ENCODE measurements around the gene CDCP2. TPM values are rescaled to one million over a fixed set of nuclear protein-coding genes. Genes with fewer than 3 reads are reported as not detected.

Gene CDCP2
- total and polyA plus RNA-seq, 2 of the 8 experiments (the other 6 are each of a cell fraction or from before 2014, with no cell fraction given), result not detected

- H3K79me1 ChIP-seq (ENCODE audit: low read depth, low read length), result no peaks in the 10 kb centered on the region
- no peak overlapping the region for H3K4me2 ChIP-seq (ENCODE audit: insufficient read depth in 1 of 2, low read depth in 2 of 2, low read length in 2 of 2)
- peaks cover 0 to 11% (median 8%) of the 10 kb centered on the region in 4 experiments; a peak in 5 of 7 replicates for H3K27me3 ChIP-seq (replicated peaks in 1 of 4; ENCODE audit: control insufficient read depth in 3 of 4, extremely low read depth in 1 of 4, insufficient read depth in 3 of 4, low read length in 3 of 4)
- peaks cover 0 to 4% of the 10 kb centered on the region in 2 experiments for H4K20me1 ChIP-seq (replicated peaks in 1 of 2; ENCODE audit: control insufficient read depth in 1 of 2, insufficient read depth in 2 of 2, low read length in 2 of 2)
- no peaks in the 10 kb centered on the region for H3K9me3 ChIP-seq (ENCODE audit: insufficient read depth in 2 of 2, low read depth in 1 of 2, low read length in 1 of 2)
- H3K4me3 ChIP-seq (ENCODE audit: extremely low read depth in 1 of 4, insufficient read depth in 2 of 4, low read depth in 3 of 4, low read length in 4 of 4), result no peak overlapping the region
- no peak overlapping the region for H2BK20ac ChIP-seq (ENCODE audit: low read length)
- H3K27ac ChIP-seq (ENCODE audit: low read depth, low read length), result no peak overlapping the region
- H3K18ac ChIP-seq (ENCODE audit: extremely low read depth, low read length), result no peak overlapping the region
- no peak overlapping the region for H2AFZ ChIP-seq (ENCODE audit: low read length)
- H3K56ac ChIP-seq (replicated peaks; ENCODE audit: insufficient read length, low read depth, low read length), result no peak overlapping the region
- peak overlapping the region; percentile 30 for H4K91ac ChIP-seq (replicated peaks; ENCODE audit: insufficient read length, low read length)
- DNase-seq (ENCODE audit: low read depth in 1 of 2, low spot score in 2 of 2) (no peak), FAIRE-seq (no peak)
- H3K79me2 ChIP-seq (ENCODE audit: control insufficient read depth in 1 of 2, insufficient read depth in 2 of 2, low read length in 2 of 2), result no peaks in the 10 kb centered on the region
- H3K9ac ChIP-seq (replicated peaks in 1 of 4; ENCODE audit: extremely low read depth in 1 of 4, low read depth in 3 of 4, low read length in 3 of 4), result no peak overlapping the region
- CTCF ChIA-PET (ENCODE audit: partially characterized antibody), result interaction anchor here (0.5 to 9.7 kb wide), 21 partner anchors 10 to 486 kb away, joined by 3 to 110 read pairs (median 4); no protein-coding TSS in a partner anchor
- 0 out of 2 replicates have a peak overlapping the region, but pooled peaks have one; percentile 59 for H2AK5ac ChIP-seq (ENCODE audit: low read depth, low read length)
- peak overlapping the region; percentile 34 for H2BK120ac ChIP-seq (replicated peaks; ENCODE audit: low read depth, low read length)
- POLR2A ChIA-PET (ENCODE audit: partially characterized antibody), result interaction anchor here (1.4 to 1.7 kb wide), 4 partner anchors 10 to 76 kb away, joined by 3 to 6 read pairs (median 4); partner anchors contain the start of gene MRPL37
- H2BK5ac ChIP-seq (ENCODE audit: low read depth, low read length), result peak overlapping the region; percentile 44; the same call in 1 of the 2 replicates
- H3K4me1 ChIP-seq (replicated peaks in 1 of 4; ENCODE audit: control insufficient read depth in 3 of 4, insufficient read depth in 4 of 4, low read length in 3 of 4), result peaks cover 7 to 22% (median 15%) of the 10 kb centered on the region in 4 experiments
- H3K23me2 ChIP-seq (ENCODE audit: low read depth, low read length), result peaks cover 9% of the 10 kb centered on the region; the same call in 1 of the 2 replicates
- H3K4ac ChIP-seq (replicated peaks; ENCODE audit: insufficient read length, low read depth, low read length), result peak overlapping the region; percentile 15
- no peaks in the 10 kb centered on the region for H3K36me3 ChIP-seq (ENCODE audit: control insufficient read depth in 2 of 4, insufficient read depth in 4 of 4, low read length in 3 of 4)
- 86% methylated on average over 7 of the region's 7 CpGs; no CpG with 5 or more reads in 1 of the 2 experiments for WGBS, 2 experiments (ENCODE audit: extremely low coverage in 1 of 2, insufficient coverage in 1 of 2, insufficient read length in 1 of 2, insufficient replicate concordance in 2 of 2, low coverage in 1 of 2, low lambda C conversion rate in 2 of 2, missing lambda C conversion rate in 1 of 2)
- H3K14ac ChIP-seq (ENCODE audit: insufficient read length), result peak overlapping the region; percentile 51
- 0 out of 2 replicates have a peak overlapping the region, but pooled peaks have one; percentile 60 for H2BK12ac ChIP-seq (ENCODE audit: low read depth, low read length)
- H4K8ac ChIP-seq (ENCODE audit: extremely low read depth, insufficient read depth, low read length), result no peak overlapping the region
- no peak overlapping the region for H3K23ac ChIP-seq (ENCODE audit: insufficient read length)
- no peak overlapping the region for H4K5ac ChIP-seq (ENCODE audit: insufficient read length, low read depth, low read length)
- no peak overlapping the region; the same call in 1 of the 2 replicates for H2BK15ac ChIP-seq (ENCODE audit: low read length)
- TF ChIP-seq RAD21 (IDR thresholded peaks at IDR 0.05 in 1 of 2, conservative IDR thresholded peaks at IDR 0.05 in 1 of 2; ENCODE audit: low read depth in 2 of 2, low read length in 2 of 2) (no peak), RFX5 (IDR thresholded peaks at IDR 0.05; ENCODE audit: borderline replicate concordance, low read depth, low read length) (no peak), TEAD4 (IDR thresholded peaks at IDR 0.05; ENCODE audit: low read depth, low read length) (no peak), CREB1 (IDR thresholded peaks at IDR 0.05) (no peak), SIRT6 (IDR thresholded peaks at IDR 0.05; ENCODE audit: low read length) (no peak), BACH1 (IDR thresholded peaks at IDR 0.05; ENCODE audit: low read length) (no peak), CBX5 (IDR thresholded peaks at IDR 0.05; ENCODE audit: low read depth, low read length) (no peak), E2F6 (IDR thresholded peaks at IDR 0.05) (no peak), PHF8 (conservative IDR thresholded peaks at IDR 0.05; ENCODE audit: low read depth, low read length) (no peak), SP4 (IDR thresholded peaks at IDR 0.05; ENCODE audit: low read length) (no peak), HDAC2 (IDR thresholded peaks at IDR 0.05; ENCODE audit: borderline replicate concordance in 1 of 2, low read depth in 2 of 2, low read length in 2 of 2) (no peak), EGR1 (IDR thresholded peaks at IDR 0.05; ENCODE audit: borderline replicate concordance, low read depth, low read length) (no peak), CTBP2 (IDR thresholded peaks at IDR 0.05; ENCODE audit: borderline replicate concordance, insufficient read depth, insufficient read length, low read length) (no peak)
Observed at GRCh38 chr1:54124906-54125305, 27.9 kb downstream of the CDCP2 start.

Data from H1 (cell line).